HG02623 (cell line): ENCODE data around the gene PDIA3.
"Not testable (repeated sequence)": the region's sequence is repeated elsewhere in the genome, so short reads cannot be mapped to it uniquely, and the experiment has no call there.

ENCODE experiments used
- ATAC-seq: cut with Tn5 transposase; IDR thresholded peaks from one replicate; pipeline ENCODE4 v1.9.1; 2021; ENCODE audit warnings: moderate library complexity; ENCODE audit not compliant: unreplicated experiment

Gene PDIA3

DNA sequence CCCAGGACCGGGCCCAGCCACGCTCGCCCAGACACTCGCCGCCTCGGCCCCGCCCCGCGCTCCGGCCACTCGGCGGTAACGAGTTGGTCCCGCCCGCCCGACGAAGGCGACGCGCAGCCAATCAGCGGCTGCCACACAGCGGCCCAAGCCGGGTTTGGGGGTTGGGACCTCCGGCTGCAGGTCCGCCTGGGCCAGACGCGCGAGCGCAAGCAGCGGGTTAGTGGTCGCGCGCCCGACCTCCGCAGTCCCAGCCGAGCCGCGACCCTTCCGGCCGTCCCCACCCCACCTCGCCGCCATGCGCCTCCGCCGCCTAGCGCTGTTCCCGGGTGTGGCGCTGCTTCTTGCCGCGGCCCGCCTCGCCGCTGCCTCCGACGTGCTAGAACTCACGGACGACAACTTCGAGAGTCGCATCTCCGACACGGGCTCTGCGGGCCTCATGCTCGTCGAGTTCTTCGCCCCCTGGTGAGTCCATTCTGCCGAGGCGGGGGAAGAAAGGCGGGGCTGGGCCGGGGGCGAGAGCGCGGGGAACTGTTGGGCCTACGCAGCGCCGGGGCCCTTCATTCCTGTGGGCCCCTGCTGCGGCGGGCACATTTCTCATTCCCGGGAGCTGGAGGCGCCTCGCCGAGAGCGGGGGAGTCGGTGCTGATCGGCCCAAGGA, at the start of gene PDIA3:
PDIA3 (plus strand) TSS at position 194 of the 658 bp plus-strand sequence; CDS start at position 296, 102 bp downstream.
- peak; percentile 89 for ATAC-seq

DNA sequence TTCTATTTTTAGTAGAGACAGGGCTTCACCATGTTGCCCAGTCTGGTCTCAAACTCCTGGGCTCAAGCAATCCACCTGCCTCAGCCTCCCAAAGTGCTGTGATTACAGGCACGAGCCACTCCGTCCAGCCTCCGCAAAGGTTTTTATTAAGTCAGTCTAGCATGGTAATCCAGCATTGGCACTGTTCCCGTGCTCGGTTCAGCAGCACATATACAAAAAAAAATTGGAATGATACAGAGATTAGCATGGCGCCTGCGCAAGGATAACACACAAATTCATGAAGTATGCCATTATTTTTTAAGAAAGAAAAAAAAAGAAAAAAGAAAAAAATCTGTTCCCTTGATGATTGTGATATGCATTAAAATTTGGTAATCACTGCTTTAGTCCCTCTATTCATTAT, 44.1 kb upstream of the PDIA3 start:
- ATAC-seq, result no peak

DNA sequence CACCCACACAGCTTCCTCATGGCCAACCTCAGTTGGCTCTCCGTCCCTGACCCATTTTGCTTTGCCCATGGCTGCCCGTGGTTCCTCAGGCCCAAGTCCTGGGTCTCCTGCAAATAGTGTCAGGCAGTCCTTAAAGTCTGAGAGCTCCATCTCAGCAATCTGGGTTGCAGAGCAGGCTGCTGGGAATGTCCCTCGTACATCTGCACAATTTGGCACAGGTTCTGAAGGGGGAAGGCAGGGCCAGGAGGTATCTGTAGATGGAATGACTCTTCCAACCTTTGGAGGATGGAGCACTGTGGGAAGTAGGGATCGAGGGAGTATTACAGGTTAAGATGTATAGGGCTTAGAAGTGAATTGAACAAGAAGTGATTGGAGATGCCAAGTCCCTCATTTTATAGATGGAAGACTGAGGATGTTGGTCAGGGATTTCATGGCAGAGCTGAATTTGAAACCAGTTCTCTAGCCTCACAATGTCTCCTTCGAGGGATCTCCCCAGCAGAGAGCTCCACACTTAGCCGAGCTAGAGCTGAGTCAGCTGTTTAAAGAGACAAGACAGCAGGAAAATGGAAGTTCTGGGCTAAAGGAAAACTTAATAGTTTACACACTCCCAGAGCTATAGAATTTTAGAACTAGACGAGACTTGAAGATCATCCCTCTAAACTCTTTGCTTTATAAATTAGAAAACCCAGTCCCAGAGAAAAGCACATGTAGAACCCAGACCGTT, 43.4 kb upstream of the PDIA3 start:
- ATAC-seq, result no peak

DNA sequence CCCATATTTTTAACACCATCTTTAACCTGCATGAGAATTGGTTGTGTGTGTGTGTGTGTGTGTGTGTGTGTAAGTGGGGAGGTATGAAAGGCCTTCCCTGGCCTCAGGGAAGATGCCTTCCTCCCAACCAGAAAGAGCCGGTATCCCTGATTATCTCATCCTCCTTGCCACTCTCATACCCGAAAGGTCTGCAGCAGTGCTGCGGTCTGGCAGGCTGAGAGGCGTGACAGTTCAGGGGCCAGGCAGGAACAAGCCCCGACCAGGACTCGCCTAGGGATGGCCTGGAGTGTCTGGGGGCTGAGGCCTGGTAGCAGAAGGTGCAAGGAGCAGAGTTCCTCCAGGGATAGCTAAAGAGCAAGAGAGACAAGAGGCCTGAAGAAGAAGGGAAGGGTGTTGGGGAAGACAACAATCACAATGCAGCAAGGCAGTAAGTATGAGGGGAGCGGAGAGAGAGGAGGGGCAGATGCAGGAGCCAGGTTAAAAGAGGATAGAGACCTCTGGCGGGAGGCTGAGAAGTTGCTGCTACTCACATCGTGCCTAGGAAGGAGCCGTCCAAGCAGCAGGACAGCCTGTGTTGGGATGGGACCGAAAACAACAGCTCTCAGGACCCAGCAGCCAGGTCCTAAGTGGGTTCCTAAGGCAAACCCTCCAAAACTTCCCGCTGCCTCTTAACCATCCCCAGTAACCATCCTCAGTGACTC, 35.7 kb upstream of the PDIA3 start:
- not testable (repeated sequence) for ATAC-seq

DNA sequence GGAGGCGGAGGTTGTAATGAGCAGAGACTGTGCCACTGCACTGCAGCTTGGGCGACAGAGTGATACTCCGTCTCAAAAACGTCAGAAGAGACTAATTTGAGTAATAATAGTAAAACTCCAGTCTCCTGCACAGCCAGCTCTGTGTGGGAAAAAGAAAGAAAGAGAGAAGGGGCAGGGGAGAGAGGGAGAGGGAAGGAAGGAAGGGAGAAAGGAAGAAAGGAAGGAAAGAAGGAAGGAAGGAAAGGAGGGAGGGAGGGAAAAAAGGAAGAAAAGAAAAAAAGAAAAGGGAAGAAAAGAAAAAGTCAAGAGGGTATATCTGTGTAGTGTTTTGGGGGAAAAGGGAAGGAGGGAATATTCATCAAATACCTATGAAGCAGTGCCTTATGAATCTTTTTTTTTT, 23.1 kb upstream of the PDIA3 start:
- ATAC-seq, result no peak

DNA sequence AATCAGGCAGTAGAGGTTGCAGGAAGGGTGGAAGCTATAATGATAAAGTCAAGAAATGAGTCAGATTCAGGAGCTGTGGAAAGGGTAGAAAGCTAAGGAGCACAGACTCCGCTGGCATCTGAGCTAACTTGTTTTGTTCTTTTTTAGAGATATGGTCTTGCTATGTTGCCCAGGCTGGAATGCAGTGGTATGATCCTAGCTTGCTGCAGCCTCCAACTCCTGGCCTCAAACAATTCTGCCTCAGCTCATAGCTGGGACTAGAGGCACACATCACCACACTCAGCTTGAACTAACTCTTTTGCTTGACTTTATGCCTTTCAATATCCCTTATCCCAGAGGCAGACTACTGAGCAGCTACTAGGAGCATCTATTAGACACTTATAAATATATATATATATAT, 19.9 kb upstream of the PDIA3 start:
- ATAC-seq, result not testable (repeated sequence)

DNA sequence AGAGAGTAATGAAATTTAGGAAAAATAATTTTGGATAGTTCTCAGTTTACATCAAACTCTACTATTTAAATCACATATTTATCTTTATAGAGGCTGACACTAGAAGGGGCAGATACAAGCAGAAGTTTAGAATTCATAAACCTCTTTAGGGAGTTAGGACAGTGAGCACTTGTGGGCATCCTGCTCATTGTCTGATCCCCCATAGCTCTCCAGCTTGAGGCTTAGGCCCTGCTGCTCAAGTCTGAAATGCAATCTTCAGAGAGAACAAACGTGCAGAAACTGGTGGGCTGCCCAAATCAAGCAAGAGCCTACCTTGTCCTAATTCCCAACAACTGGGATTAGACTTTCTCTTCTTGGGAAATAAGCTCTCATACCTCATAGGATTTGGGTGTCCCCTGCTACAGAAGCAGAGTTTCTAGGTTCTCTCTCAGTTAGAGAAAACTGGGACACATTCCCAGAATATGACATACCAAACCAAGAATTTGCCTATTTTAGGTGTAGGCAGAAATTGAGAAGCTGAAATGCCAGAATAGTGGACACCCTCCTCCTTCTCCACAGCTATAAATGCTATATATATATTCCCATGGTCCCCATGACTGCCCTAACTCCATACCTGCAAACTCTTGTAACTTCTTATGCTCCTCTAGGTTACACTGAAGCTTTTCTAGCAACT, 18.0 kb upstream of the PDIA3 start:
- ATAC-seq, result not testable (repeated sequence)

DNA sequence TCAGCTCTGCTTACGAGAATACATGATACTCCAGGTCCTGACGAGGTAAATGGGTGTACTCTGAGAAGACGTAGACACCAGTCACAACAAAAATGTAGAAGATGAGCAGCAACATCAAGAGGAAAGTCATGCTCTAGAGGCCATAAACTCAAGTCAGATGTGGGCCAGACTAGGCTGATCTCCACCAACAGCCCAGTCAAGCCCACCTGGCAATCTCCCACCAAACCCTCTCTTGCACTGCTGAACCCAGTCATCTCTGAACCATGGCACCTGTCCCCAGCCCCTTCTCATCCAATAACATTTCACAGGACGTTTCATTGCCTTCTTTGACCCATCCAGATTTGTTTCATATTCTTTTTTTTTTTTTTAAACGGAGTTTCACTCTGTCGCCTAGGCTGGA, 10.8 kb upstream of the PDIA3 start:
- no peak for ATAC-seq

DNA sequence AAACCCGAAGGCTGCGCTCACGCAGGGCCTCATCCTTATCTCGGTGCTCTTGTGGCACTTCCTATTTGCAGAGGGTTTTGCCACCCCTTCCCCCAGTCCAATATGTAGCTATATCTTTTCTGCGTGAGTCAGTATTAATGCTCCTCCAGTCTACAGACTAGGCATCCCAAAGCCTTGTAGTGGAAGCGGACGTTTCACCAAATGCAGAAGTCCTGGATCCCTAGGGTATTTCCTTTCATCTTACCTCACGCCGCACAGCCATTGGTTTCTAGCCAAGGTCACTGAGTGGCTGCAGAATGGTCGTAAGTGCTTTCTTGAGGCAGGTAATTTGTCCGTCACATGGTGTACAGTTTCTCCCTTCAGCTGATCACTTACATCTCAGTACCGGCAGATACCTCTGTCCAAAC, 668 bp downstream of the PDIA3 start:
- not testable (repeated sequence) for ATAC-seq

DNA sequence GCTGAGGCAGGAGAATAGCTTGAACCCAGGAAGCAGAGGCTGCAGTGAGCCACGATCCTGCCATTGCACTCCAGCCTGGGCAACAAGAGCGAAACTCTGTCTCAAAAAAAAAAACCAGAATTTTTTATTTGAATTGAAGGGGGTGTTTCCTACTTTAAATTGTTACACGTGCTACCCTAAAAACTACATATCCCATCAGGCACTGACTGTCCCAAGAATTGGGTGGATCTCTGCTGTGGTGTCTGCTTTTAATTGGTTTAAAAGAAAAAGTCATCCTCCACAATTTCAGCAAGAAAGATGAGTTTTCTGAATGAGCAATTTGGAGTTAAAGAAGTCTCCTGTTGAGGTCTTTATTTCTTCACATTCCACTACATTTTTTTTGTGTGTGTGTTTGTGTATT, 2.1 kb downstream of the PDIA3 start:
- no peak for ATAC-seq

DNA sequence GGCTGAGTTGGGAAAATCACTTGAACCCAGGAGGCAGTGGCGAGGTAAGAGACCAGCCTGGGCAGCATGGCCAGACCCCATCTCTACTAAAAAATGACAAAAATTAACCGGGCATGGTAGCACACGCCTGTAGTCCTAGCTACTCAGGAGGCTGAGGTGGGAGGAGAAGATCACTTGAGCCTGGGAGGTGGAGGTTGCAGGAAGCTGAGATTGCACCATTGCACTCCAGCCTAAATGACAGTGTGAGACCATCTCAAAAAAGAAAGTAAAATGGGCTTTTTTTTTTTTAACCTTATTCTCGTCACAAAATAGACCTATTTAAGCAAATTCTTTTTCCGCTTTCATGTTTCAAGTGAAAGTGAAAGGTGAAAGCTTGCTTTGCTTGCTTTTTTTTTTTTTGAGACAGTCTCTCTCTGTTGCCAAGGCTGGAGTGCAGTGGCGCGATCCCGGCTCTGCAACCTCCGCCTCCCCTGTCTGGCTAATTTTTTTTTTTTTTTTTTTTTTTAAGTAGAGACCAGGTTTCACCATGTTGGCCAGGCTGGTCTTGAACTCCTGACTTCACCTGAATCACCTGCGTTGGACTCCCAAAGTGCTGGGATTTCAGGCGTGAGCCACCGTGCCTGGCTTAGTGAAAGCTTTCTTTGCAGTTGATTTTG, 3.6 kb downstream of the PDIA3 start:
- ATAC-seq, result no peak

DNA sequence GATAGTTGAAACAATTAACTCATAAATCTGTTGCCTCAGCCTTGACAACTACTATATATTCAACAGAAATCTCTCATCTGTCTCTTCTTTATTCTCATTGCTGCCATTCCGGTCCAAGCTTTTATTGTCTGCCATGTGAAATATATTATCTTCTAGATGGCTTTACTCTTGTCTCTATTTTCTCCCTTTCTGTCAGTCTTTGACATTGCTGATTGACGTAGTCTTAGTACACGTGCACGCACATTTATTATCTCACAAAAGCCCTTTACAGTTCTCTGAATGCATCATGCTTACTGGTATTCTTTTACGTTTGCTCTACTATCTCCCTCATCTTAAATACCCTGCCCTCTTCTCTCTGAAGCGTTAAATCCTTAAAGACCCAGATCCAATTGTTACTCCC, 5.6 kb downstream of the PDIA3 start:
- no peak for ATAC-seq

DNA sequence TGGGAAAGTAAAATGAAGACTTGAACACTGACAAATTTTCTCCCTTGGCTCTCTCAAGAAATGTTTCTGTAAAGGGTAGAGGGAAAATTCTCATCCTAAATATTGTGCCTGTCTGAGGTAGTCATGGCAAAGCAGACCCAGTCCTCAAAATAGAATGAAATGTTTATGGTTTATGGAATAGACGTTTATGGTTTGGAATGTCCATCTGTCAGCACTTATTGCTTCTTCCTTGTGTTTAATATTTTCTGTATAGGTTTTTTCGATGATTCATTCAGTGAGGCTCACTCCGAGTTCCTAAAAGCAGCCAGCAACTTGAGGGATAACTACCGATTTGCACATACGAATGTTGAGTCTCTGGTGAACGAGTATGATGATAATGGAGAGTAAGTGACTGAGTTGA, 16.6 kb downstream of the PDIA3 start:
- no peak for ATAC-seq

DNA sequence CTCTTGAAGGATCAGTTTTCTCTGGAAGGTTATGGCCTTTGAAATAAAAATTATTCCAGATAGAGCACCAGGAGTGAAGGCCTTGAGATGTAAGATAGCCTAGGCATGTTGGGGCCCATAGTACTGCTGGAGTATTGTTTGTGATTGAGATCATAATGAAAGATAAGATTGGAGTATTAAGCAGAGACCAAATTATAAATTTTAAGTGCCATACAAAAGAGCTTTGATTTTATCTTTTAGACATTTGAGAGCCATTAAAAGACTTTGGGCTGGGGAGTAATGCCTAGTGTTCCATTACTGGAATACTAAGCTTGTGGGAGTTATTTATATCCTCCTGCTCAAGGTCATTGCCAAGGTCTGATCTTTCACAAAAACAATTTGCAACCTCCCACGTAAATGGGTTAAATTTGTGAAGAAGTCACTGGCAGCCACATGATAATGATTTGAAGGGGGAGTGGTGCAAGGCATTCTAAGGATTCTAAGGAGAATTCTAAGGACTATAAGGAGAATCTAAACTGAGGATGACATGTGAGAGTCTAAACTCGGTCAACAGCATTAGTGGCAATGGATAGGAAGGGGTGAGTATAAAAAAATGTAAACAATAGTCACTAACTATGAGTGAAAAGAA, 17.7 kb downstream of the PDIA3 start:
- no peak for ATAC-seq

DNA sequence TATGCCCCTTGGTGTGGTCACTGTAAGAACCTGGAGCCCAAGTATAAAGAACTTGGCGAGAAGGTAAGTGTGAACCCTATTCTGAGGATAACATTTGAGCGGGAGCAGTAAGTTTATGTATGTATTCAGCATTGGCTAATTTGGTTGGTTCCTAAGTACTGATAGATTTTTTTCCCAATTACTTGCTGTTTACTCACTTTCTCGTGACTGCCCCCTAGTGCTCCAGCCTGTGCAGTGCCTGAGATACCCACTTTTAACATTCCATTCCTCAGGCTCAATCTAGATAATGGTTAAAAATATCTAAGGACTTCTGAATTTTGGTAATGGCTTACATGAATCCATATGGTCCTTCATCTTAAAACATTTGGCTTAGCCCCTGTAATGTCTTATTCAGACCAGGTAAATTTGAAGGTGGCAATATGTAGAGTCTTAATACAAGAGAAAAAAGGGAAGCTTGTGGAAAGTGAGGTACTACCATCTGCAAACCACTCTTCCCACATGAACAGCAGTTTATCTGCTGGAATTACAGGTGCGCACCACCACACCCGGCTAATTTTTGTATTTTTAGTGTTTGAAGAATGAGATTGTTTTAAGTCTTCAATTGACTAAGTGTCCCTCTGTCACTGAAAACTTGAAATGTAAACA, 23.5 kb downstream of the PDIA3 start:
- no peak for ATAC-seq

DNA sequence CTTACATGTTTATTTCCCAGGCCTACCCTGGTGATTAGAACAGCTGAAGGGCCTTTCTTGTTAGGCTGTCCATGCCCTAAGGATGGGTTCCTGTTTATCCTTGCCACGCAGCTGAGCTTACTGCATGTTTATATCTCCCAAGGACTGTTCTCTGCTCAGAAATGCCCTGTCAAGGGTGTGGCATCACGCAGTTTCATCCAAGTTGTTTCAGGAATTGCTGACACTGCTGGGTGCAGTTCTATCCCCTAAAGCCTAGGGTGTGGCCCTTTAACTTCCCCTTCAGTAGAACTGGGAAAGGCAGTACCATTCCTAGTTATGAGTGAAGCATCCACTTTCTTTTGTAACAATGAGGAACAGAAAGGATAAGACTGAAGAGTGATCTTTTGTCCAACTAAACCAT, 25.6 kb downstream of the PDIA3 start:
- ATAC-seq, result no peak

DNA sequence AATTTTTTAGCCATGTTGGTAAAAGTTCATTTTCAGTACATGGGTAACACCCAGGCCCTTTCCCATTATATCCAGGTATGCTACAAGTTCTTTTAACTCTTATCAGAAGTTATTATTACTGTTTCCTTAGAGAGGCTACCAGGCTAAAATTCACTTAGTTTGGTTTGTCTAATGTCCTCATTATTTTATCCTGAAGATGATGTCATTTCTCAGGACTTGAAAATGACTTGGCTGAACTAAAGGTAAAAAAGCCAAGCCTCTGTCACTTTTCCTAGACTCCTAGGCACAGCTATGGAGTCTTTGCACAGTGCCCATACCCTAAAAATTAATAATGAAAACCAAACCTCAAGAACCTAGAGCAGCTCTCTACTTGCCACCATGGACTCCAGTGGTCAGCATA, 26.4 kb downstream of the PDIA3 start:
- ATAC-seq, result no peak

DNA sequence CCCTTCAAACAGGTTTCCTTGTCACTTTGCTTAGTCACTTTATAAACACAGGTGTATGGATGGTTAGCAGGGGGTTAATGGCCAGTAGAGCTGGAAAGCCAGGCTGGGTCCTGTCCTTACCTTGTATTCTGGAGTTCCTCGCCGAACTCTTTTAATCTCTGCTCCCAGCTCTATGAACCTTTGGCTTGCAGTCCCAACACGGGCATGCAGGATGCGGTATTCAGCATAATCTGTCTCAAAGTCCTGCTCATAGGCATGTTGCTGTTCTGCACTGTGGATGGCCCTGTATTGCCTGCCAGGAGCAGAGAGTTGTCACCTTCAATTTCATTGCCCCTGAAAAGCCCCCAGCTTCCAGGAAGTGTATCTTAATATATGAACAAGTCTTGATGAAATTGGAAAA, 27.8 kb downstream of the PDIA3 start:
- ATAC-seq, result no peak

DNA sequence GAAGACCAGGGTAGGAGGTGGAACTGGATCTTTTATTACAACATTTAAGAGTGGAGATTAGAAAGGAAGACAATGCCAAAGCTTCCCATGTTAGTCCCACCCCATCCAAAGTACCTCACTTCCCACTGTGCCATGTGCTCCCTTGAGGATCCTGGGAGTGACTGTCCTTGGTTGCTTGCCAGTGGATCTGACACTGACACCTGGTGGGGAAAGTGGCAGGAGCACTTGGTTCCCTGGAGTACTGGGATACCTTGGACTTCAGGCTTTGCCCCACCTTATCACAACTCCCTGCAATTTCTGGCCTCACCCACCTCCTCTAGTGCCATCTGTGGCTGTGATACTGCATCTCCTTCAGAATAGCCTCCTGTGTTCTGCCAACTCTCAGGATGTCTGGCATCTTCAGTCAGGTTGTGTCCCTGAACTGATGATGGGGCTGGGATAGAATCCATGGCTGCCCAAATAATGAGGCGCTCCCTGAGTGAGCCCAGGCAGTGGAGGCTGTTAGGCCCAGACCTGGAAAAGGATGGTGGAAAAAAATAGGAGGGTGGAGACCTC, 29.2 kb downstream of the PDIA3 start:
- no peak for ATAC-seq
